B cell (primary cell): ENCODE results near the gene GSTM5.
"Not testable (repeated sequence)": the region's sequence is repeated elsewhere in the genome, so short reads cannot be mapped to it uniquely, and the experiment has no call there.

Source experiments
- EZH2 ChIP-seq: IDR thresholded peaks from 2 replicates; pipeline ENCODE4 v1.6.1; 2012; ENCODE audit warnings: borderline replicate concordance, low read depth, mild to moderate bottlenecking, moderate library complexity, low read length; ENCODE audit not compliant: insufficient read depth, poor library complexity, severe bottlenecking
- TF ChIP-seq, protein P1 (sequence below): fragments of 200-600 bp; IDR thresholded peaks from one replicate; pipeline ENCODE4 v1.8.0; 2022; ENCODE audit warnings: antibody characterized with exemption, mild to moderate bottlenecking

DNA sequence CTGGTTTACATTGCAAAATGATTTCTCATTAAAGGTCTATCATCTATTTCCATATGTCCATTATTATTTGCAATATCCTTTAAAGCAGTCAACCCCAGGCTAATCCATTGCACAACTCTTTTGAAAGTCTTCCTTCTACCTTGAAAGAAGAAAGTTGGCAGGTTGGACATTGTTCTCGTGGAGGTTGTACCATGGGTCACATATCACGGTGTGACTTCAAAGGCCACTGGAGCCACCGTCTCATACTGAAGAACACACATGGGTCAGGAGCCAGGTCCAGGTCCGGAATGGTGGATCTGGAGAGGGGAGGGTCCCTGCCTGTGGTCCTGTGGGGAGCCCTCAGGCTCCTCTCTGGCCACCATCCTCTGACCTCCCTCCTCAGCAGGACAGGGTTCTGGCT, 26.2 kb upstream of the GSTM5 start:
- TF ChIP-seq, protein P1, sequence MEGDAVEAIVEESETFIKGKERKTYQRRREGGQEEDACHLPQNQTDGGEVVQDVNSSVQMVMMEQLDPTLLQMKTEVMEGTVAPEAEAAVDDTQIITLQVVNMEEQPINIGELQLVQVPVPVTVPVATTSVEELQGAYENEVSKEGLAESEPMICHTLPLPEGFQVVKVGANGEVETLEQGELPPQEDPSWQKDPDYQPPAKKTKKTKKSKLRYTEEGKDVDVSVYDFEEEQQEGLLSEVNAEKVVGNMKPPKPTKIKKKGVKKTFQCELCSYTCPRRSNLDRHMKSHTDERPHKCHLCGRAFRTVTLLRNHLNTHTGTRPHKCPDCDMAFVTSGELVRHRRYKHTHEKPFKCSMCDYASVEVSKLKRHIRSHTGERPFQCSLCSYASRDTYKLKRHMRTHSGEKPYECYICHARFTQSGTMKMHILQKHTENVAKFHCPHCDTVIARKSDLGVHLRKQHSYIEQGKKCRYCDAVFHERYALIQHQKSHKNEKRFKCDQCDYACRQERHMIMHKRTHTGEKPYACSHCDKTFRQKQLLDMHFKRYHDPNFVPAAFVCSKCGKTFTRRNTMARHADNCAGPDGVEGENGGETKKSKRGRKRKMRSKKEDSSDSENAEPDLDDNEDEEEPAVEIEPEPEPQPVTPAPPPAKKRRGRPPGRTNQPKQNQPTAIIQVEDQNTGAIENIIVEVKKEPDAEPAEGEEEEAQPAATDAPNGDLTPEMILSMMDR, result not testable (repeated sequence)
- TF ChIP-seq EZH2, result not testable (repeated sequence)
